ENCODE data around the gene MRPS2.
"Not testable (repeated sequence)": the region's sequence is repeated elsewhere in the genome, so short reads cannot be mapped to it uniquely, and the experiment has no call there.

The MRPS2 gene

DNA sequence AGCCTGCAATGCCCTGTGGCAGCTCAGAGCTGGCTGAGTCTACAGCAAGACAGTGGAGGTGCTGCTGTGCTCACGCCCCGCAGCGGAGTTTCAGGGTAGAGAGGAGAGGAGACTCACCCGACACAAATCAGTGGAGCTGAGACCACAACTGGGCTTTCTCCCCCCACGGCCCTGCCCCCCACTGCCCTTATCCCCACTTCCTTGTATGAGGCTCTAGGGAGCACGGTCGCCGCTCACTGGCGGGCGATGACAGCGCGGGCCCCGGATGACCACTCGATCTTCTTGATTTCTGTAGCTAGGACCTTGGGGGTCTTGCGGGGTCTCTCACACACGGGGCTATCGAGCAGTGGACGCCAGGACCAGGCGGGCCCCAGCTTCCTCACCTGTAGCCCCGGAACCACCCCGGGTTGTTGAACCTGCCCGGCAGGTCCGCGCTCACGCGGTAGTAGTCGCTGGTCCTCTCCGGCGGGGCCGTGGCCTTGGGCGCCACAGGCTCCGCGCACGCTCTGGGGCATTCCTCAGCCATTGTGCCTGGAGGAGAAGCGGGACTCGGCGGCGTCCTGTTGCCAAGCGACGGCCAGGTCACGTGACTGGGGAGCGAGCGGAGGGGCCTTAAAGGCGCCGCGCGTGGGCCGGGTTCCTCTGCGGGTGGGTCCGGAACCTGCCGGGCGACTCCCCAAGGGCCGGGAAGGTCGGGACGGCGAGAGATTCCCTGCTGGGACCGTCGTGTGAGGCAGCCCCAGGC lies 984 bp upstream of the MRPS2 start:
- DNase-seq (ENCODE audit: low spot score): peak; percentile 73

DNA sequence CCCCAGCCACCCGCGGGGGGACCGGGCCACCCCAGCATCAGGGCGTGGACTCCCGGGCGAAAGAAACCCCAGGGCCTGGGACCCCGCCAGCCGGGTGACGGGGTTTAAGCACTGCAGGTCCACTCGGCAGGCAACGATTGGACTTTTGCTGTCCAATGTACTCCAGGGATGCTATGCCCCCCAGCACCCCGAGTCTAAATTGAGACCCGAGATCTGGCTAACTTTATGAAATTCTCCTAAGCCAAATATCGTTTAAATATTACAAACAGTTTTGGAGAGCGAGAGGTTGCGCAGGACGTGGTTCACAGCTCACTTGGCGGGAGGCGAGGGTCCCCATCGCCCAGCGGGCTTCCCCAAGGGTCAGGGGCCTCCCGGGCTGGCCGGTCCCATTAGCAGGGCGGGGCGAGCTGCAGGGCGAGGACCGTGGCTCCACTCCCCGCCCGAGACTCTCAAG lies 384 bp upstream of the MRPS2 start:
- no peak for DNase-seq (ENCODE audit: low spot score)

GRCh38 chr9:135501261-135502167 lies 1.0 kb downstream of the MRPS2 start:
- DNase-seq (ENCODE audit: low spot score): peak; percentile 49

DNA sequence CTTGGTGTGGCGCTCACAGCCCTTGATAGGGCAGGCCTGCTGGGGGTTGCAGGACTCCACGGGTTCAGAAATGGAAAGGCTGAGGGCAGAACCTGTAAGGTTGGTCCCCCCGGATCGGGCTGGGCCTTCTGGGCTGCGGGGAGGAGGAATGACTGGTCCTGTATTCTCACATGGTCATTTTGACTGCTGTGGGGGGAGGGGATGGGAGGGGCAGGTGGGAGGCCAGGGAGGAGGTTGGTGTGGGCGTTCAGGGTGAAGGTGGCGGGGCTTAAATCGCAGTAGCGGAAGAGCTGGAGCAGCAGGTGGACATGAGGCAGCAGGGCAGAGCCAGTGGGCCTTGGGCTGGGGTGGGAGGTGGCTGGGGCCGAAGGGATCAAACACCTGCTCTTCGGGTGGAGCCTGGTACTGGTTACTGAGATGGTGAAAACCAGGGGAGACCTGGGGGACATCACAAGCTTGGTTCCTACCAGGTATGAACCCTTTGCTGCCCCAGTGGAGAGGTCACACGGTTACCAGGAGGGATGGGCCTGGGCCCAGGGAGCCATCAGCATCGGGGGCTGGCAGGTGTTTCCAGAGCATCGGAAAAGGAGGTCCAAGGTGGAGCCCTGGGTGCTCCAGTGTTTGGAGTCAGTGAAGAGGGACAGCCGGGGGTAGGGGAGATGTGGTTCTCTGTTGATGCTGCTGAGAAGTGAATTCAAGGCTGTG lies 1.8 kb downstream of the MRPS2 start:
- DNase-seq (ENCODE audit: low spot score): no peak

- no peak for DNase-seq (ENCODE audit: low spot score)
Measured at GRCh38 chr9:135502873-135503321, 2.4 kb downstream of the MRPS2 start.

- DNase-seq (ENCODE audit: low spot score): no peak
Measured at GRCh38 chr9:135503371-135504261, 3.1 kb downstream of the MRPS2 start.

DNA sequence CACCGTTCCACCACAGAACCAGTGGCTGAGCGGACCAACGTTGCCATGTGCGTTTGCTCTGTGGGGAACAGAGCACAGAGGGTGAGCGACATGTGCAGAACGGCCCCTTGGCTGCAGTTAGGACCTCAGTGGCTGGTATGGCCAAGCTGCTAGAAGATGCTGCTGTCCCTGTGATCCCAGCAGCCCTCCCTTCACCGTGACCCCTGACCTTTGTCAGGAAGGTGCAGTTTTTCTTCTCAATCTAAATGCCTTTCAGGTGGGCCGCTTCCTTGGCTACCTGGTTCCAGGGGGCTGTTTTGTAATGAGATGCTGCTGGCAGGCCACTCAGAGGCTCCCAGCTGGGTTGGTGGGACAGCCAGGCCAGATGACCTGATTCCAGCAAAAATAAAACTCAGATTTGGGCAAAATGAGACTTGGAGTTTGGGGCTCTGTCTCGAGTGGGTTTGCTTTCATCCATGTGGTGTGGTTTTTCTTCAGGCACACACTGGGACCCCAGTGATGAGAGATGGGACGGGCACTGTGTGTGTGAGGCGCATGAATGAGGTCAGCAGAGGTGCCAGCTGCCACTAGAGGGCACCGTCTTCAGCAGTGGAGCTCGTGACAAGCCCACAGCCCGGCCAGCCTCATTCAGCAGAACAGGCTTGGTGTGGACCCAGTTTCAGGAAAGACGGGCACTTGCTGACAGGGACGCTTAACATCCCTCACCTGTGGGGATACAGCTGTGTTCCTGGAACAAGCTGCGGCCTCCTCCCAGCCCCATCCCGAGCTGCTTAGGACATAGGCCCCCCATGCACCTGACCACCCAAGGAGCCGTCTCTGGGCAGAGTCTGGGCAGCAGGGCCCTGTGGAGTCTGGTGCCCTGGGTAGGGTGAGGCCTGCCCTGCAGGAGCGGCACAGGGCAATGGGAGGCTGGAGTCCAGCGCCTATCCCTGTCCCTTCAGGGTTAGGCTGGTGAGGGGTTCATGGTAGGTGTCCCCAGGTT lies 4.1 kb downstream of the MRPS2 start:
- DNase-seq (ENCODE audit: low spot score): peak; percentile 53

DNA sequence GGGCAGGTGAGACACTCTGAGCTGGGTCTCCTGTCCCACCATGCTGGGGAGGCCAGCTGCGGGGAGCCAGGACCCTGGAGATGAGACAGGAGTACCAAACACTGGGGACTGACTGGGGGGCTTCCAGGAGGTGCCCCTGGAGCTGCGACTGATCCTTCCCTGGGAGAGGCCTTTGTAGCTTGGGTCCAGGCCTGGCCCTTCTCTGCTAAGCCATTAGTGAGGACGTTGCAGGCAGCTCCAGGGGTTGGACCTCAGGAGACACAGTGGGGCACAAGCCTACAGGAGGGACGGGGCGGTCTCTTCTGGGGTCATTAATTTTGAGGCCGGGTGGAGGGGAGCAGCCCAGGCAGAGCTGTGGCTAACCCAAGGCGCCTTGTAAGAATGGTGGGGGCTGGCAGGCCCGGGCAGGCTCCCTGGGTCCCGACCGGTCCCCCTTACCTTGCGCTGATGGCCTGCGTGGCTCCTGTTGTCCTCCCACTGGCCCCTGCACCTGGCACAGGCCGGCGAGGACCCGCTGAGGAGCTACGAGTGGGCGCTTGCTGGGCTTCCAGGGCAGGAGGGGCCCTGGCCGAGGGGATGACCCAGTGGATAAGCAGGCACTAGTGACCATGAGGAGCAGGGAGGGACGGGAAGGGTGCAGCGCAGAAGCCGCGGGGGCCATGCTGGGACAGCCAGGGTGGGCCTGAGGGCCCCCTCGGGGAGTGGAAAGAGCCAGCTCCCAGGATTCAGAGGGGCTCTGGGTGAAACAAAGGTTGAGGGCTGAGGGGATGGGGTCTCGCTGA lies 5.1 kb downstream of the MRPS2 start:
- DNase-seq (ENCODE audit: low spot score): no peak

GRCh38 chr9:135506327-135507103 lies 6.0 kb downstream of the MRPS2 start:
- DNase-seq (ENCODE audit: low spot score): no peak

- no peak for DNase-seq (ENCODE audit: low spot score)
Measured at GRCh38 chr9:135507104-135508035, 6.9 kb downstream of the MRPS2 start.

GRCh38 chr9:135508211-135508820 lies 7.8 kb downstream of the MRPS2 start:
- no peak for DNase-seq (ENCODE audit: low spot score)

DNA sequence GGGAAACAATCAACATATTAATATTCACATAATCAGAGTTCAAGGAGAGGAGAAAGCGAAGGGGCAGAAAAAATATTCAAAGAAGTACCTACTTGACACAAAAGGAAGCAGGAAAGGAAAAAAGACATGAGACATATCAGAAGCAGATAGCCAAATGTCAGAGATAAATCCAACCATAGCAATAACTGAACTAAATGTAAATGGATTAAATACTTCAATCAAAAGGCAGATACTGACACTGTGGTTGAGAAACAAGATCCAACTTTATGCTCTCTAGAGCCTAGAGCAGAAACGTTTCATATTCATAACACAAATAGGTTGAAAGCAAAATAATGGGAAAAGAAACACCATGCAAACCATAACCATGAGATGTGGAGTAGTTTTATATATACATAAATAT lies 9.0 kb downstream of the MRPS2 start:
- DNase-seq (ENCODE audit: low spot score): no peak

- no peak for DNase-seq (ENCODE audit: low spot score)
Measured at GRCh38 chr9:135512241-135512603, 11.7 kb downstream of the MRPS2 start.

DNA sequence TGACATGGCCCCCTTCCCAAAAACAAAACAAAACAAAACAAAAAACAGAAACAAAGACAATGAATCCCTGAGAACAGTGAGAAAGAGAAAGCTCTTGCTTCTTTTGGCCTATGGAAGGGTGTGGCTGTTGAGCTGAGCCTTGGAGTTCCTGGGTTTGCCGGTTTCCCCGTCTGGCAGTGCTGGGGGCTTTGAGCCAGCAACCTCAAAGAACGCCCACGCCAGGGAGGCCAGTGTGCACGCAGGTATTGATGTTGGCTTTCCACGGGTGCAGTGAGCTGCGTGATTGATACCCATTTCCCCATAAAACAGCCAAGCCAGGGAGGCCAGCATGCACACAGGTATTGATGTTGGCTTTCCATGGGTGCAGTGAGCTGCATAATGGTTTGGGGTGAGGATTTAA lies 12.4 kb downstream of the MRPS2 start:
- no peak for DNase-seq (ENCODE audit: low spot score)

GRCh38 chr9:135513351-135513846 lies 12.9 kb downstream of the MRPS2 start:
- no peak for DNase-seq (ENCODE audit: low spot score)

GRCh38 chr9:135513906-135514305 lies 13.4 kb downstream of the MRPS2 start:
- not testable (repeated sequence) for DNase-seq (ENCODE audit: low spot score)
